AG04450 (cell line): ENCODE measurements around the gene XAGE1A. TPM values are rescaled to one million over a fixed set of nuclear protein-coding genes. Genes with fewer than 3 reads are reported as not detected.

ENCODE experiments used
- polyA plus RNA-seq: library from polyadenylated mRNA; depleted of rRNA; stranded (reverse); fragments of >200 nt; gene quantifications from 2 replicates; pipeline ENCODE4 v1.2.3, GENCODE V29; 2011; rRNA removed
- small RNA-seq: library from RNA; depleted of rRNA; stranded (forward); fragments of <200 nt; gene quantifications from one replicate; pipeline ENCODE3, GENCODE V24; 2012; ENCODE audit warnings: low read depth; ENCODE audit not compliant: insufficient read length

The XAGE1A gene
- polyA plus RNA-seq, 1 experiment, result not detected

Small RNA genes within 50 kb of the gene (small RNA-seq; reads per million reads assigned to genes)
- gene BX510359.8, result not detected
- gene RBM22P7, result not detected

Other genes starting within 250 kb of the XAGE1A start
- not detected in 2 replicates for gene XAGE2, start 126.8 kb upstream of the XAGE1A start, polyA plus RNA-seq
- not detected in 2 replicates for gene XAGE1B, start 21.3 kb downstream of the XAGE1A start, polyA plus RNA-seq
- not detected in 2 replicates for gene SSX7, start 159.1 kb downstream of the XAGE1A start, polyA plus RNA-seq
- gene SSX2, start 211.4 kb downstream of the XAGE1A start, polyA plus RNA-seq, result not detected in 2 replicates